Small intestine (tissue), 7 donors: ENCODE measurements around the gene SETBP1. TPM values are rescaled to one million over a fixed set of nuclear protein-coding genes. Genes with fewer than 3 reads are reported as not detected.

Experiments used
- DNase-seq, 2 donors: peaks; one replicate each; pipeline versions ENCODE4 v3.0.0 to v3.0.0-alpha.2; 2013
- FAIRE-seq: peaks from 2 replicates; lab custom pipeline; 2012; peaks lifted over from hg19 to GRCh38; lab: Jason Lieb, UNC
- H3K27ac ChIP-seq, 3 donors: one replicate each; pipeline ENCODE4 v1.5.1; 2013; ENCODE audit warnings: low read length in 2 of 3, mild to moderate bottlenecking in 2 of 3, control low read depth in 1 of 3, inconsistent platforms in 1 of 3, low read depth in 1 of 3, moderate library complexity in 1 of 3
- H3K27me3 ChIP-seq, 3 donors: one replicate each; pipeline ENCODE4 v1.6.1; 2013; ENCODE audit warnings: low read length in 3 of 3, inconsistent platforms in 1 of 3; ENCODE audit not compliant: control insufficient read depth in 3 of 3, insufficient read depth in 3 of 3
- H3K36me3 ChIP-seq, 3 donors: one replicate each; pipeline ENCODE4 v1.6.1; 2013; ENCODE audit warnings: low read length in 3 of 3, inconsistent platforms in 1 of 3, low read depth in 1 of 3, mild to moderate bottlenecking in 1 of 3, moderate library complexity in 1 of 3; ENCODE audit not compliant: control insufficient read depth in 3 of 3, insufficient read depth in 2 of 3
- H3K4me1 ChIP-seq, 3 donors: one replicate each; pipeline ENCODE4 v1.6.1; 2013; ENCODE audit warnings: low read length in 2 of 3, inconsistent platforms in 1 of 3, low read depth in 1 of 3, mild to moderate bottlenecking in 1 of 3, moderate library complexity in 1 of 3; ENCODE audit not compliant: control insufficient read depth in 3 of 3, insufficient read depth in 2 of 3
- H3K4me3 ChIP-seq, 3 donors: one replicate each; pipeline ENCODE4 v1.5.1; 2013; ENCODE audit warnings: low read length in 3 of 3, control low read depth in 1 of 3, inconsistent platforms in 1 of 3, low read depth in 1 of 3, mild to moderate bottlenecking in 1 of 3, moderate library complexity in 1 of 3
- H3K9me3 ChIP-seq, 2 donors: one replicate each; pipeline ENCODE4 v1.6.1; 2013; ENCODE audit warnings: low read depth in 1 of 2, low read length in 1 of 2; ENCODE audit not compliant: control insufficient read depth in 2 of 2, insufficient read depth in 1 of 2
- WGBS, 3 donors: extraction: QIAGEN DNeasy Blood & Tissue Kit; methylation state at CpG; one replicate each; pipeline ENCODE4 v1.1.7; 2013; 5-methylcytosine and 5-hydroxymethylcytosine counted together
- polyA plus RNA-seq, 4 donors: library from polyadenylated mRNA; stranded (reverse) in 3 of 4; unstranded in 1 of 4; fragments of 200-250 nt in 3 of 4; fragments of 120-200 nt in 1 of 4; gene quantifications; one replicate each; pipeline versions ENCODE4 v1.2.1 to v1.2.3, GENCODE V29; 2013
- donor health status: healthy with polysubstance abuse.
- donor health status: control.
- donor health status: control.
- donor health status: Bipolar disorder and iron deficiency.
- donor health status: healthy.

SETBP1 gene
- polyA plus RNA-seq, 4 donors, result 0.54 to 5.8 (median 1.8) TPM; not detected in 1

DNA sequence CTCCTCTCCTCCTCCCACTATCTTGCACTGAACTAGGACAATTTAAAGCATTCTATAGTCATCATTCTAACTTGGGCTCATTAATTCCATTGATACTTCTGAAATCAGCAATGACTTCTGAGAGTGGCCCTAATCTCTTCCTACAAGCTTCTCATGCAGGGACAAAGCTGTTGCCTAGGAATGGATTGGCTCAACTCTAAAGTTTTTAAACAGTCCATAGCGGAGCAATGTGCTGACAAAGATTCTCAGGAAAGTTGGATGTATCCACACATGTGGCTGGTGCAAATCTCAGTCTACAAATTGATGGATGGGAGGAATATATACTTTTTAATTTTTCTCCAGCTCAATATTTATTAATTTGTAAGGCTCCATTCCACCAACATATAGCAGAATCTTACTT is 388.9 kb downstream of the SETBP1 start:
- H3K9me3 ChIP-seq, result no peaks in the 10 kb centered on the region
- H3K27ac ChIP-seq, result no peak overlapping the region
- no peak overlapping the region for H3K4me3 ChIP-seq
- H3K27me3 ChIP-seq, result no peaks in the 10 kb centered on the region
- FAIRE-seq (no peak), DNase-seq (no peak)
- 74 to 98% (median 97%) methylated on average over 1 of the region's 1 CpG for WGBS, 3 donors
- H3K4me1 ChIP-seq, result peaks cover 0 to 9% (median 0%) of the 10 kb centered on the region in 3 donors
- H3K36me3 ChIP-seq, result no peaks in the 10 kb centered on the region

DNA sequence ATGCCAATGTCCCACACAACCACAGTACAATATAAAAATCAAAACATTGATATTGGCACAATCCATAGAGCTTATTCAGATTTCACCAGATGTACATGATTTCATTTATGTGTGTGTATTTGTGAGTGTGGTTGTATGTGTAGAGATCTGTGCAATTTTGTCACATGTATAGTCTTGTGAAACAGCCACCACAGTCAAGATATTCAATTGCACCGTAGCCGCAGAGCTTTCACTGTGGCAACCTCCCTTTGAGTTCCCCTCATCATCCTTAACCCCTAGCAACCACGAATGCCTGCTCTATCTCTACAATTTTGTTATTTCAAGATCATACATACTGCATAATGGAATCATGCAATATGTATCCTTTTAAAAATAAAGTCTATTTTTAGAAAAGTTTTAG is 391.3 kb downstream of the SETBP1 start:
- H3K4me1 ChIP-seq, result peaks cover 0 to 9% (median 0%) of the 10 kb centered on the region in 3 donors
- H3K36me3 ChIP-seq, result no peaks in the 10 kb centered on the region
- no peak overlapping the region for H3K4me3 ChIP-seq
- 77 to 87% (median 87%) methylated on average over 3 of the region's 3 CpGs for WGBS, 3 donors
- no peak overlapping the region for H3K27ac ChIP-seq
- FAIRE-seq (no peak), DNase-seq (no peak)
- H3K9me3 ChIP-seq, result peaks cover 0 to 3% of the 10 kb centered on the region in 2 donors
- H3K27me3 ChIP-seq, result no peaks in the 10 kb centered on the region

DNA sequence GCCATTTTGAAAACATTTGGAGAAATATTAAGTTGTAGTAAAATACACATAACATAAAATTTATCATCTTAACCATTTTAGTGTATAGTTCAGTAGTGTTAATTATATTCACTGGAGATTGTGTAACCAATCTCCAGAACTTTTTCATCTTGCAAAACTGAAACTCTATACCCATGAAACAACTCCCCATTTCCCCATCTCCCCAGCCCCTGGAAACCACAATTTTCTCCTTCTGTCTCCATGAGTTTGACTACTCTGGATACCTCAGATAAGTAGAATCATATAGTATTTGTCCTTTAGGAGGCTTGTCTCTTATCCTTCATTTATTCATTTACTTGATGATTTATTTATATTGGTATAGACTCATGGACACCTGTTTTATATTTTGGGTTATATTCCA is 392.9 kb downstream of the SETBP1 start:
- DNase-seq (no peak), FAIRE-seq (no peak)
- H3K4me3 ChIP-seq, result no peak overlapping the region
- H3K9me3 ChIP-seq, result peaks cover 0 to 3% of the 10 kb centered on the region in 2 donors
- peaks cover 0 to 8% (median 0%) of the 10 kb centered on the region in 3 donors for H3K4me1 ChIP-seq
- H3K27ac ChIP-seq, result no peak overlapping the region
- no peaks in the 10 kb centered on the region for H3K36me3 ChIP-seq
- no peaks in the 10 kb centered on the region for H3K27me3 ChIP-seq

DNA sequence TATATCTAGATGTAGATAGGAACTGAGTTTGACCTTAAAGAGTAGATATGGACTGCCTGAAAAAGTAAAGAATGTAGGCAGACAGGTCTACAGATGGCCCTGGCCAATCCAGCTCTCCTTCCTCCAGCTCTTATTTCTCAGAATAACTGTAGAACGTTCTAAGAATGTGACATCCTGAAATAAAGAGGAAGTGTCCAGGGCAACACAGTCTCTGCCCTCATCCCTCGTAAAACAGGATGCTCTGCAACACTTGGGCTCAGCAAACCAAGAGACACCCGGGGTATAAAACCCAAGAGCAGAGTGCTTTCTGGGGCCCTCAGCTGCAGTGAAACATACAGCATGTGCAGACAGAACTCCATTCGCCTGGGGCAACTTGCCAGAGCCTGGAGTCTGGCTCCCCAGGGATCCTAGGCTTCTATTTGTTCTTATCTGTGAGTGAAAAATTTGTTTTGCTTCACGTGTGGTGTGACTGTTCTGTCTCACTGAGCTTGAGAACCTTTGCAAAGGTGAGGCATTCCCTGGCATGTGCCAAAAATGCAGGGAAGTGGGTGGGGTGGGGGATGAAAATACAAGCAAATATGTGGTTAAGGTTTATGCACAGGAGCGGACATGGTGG is 401.0 kb downstream of the SETBP1 start:
- FAIRE-seq (no peak), DNase-seq (no peak)
- 77 to 82% (median 78%) methylated on average over 6 of the region's 6 CpGs for WGBS, 3 donors
- Histone ChIP-seq H3K4me3 (no peak overlapping the region), H3K27ac (no peak overlapping the region), H3K4me1 (no peaks in the 10 kb centered on the region), H3K9me3 (peaks cover 0 to 9% of the 10 kb centered on the region in 2 donors), H3K27me3 (no peaks in the 10 kb centered on the region), H3K36me3 (no peaks in the 10 kb centered on the region)

DNA sequence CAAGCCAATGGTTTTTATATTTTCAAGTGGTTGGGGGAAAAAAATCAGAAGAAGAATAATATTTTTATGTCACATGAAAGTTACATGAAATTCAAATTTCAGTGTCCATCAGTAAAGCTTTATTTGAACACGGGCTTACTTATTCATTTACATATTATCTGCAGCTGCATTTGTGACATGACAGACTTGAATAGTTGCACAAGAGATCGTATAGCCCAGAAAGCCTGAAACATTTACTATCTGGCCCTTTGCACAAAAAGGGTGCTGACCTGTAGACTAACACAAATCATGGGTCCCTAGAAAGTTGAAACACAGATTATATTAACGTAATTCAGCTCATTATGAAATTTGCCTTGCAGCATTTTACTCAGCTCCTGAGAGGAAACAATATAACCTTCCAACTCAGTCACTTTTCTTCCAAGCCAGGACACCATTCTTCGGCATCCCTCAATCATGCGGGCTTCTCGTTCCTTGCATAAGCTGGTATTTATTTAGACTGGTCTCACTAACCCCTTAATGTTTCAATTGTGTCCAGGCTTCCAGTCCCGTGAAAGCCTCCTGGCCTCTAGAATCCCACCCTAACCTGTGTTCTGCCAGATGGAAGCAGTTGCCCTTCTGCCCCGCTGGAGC is 402.7 kb downstream of the SETBP1 start:
- Histone ChIP-seq H3K4me1 (no peaks in the 10 kb centered on the region), H3K36me3 (no peaks in the 10 kb centered on the region), H3K27ac (no peak overlapping the region), H3K27me3 (no peaks in the 10 kb centered on the region), H3K9me3 (peaks cover 0 to 9% of the 10 kb centered on the region in 2 donors), H3K4me3 (no peak overlapping the region)
- 87 to 92% (median 89%) methylated on average over 8 of the region's 8 CpGs for WGBS, 3 donors
- FAIRE-seq (no peak), DNase-seq (no peak)

DNA sequence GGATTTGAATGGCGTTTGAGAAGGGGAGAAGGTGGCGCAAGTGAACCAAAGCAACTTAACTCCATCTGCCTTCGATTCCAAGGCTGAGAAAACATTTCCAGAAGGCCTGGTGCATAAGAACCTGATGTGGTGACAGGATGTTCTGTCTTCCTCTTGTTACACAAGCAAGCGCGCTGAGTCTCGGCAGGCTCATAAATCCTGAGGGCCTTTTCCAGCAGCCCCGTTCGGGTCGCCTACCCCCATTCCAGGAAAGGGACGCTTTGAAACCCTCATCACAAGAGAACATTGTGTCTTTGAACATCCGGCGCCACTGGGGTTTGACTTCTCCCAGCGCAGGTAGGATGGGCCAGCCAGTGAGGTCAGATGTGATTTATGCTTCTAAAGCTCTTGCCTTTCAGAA is 403.5 kb downstream of the SETBP1 start:
- DNase-seq, result no peak
- no peaks in the 10 kb centered on the region for H3K27me3 ChIP-seq
- H3K4me3 ChIP-seq, result no peak overlapping the region
- FAIRE-seq, result no peak
- H3K9me3 ChIP-seq, result peaks cover 0 to 9% of the 10 kb centered on the region in 2 donors
- 80 to 93% (median 83%) methylated on average over 13 of the region's 13 CpGs for WGBS, 3 donors
- no peak overlapping the region for H3K27ac ChIP-seq
- H3K36me3 ChIP-seq, result no peaks in the 10 kb centered on the region
- no peaks in the 10 kb centered on the region for H3K4me1 ChIP-seq

DNA sequence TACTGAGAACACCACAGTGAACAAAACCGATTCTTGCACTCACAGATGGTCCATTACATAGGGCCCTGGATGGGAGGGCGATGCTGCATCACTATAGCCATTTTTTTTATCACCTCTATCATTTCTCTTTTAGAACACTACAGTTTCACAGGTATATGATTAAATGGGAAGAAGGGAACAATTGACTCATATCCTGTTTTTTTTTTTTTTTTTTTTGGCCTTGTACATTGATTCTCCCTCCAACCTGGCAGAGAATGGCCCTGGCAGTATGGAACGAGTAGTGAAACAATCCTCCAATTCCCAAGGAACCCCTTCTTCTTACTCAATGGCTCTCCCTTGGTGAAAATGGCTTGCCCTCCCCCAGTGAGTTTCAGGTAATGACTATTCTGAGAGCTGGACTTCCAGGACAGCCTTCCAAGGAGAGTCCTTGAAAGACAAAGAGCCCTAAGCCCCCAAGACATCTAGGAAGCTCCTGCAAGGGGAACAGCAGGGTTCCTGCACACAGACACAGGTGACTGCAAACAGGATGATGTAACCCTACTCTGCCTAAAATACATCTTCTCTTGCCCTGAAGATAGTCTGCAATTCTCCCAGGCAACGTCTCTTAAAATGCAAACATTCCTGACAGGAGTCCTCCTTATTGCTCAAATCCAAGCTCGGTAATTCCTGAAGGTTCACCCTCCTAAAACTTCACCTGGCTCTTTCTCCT is 405.4 kb downstream of the SETBP1 start:
- Histone ChIP-seq H3K4me3 (no peak overlapping the region), H3K36me3 (no peaks in the 10 kb centered on the region), H3K27ac (no peak overlapping the region), H3K4me1 (no peaks in the 10 kb centered on the region), H3K9me3 (peaks cover 0 to 9% of the 10 kb centered on the region in 2 donors), H3K27me3 (no peaks in the 10 kb centered on the region)
- WGBS, 3 donors, result 82 to 89% (median 82%) methylated on average over 5 of the region's 5 CpGs
- FAIRE-seq, result no peak
- DNase-seq, result no peak

DNA sequence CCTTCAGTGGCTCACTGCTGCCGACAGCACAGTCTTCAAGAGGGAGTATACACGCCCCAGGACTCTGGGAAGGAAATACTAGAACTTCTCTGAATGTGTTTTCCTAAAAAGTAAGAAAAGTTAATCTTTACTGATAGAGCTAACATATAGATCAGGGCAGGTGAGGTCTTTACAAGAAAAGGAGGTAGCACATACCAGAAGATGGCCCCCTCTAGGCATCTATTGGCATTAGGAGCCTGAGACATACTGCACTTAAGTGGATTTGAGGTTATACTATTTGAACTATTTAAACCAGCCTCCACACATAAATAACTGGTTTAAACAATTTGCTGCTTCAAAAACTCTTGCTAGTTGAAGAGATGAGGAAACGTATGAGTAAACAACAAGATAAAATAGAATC is 406.1 kb downstream of the SETBP1 start:
- DNase-seq (no peak), FAIRE-seq (no peak)
- no peaks in the 10 kb centered on the region for H3K4me1 ChIP-seq
- no peaks in the 10 kb centered on the region for H3K27me3 ChIP-seq
- H3K27ac ChIP-seq, result no peak overlapping the region
- no peak overlapping the region for H3K4me3 ChIP-seq
- H3K9me3 ChIP-seq, result peaks cover 0 to 3% of the 10 kb centered on the region in 2 donors
- H3K36me3 ChIP-seq, result no peaks in the 10 kb centered on the region
- 83 to 95% (median 90%) methylated on average over 3 of the region's 3 CpGs for WGBS, 3 donors
